ENCODE measurements around the gene HSD17B2. TPM values are rescaled to one million over a fixed set of nuclear protein-coding genes. Genes with fewer than 3 reads are reported as not detected.

HSD17B2 gene
- total and polyA plus RNA-seq, 2 donors (not counting 1 experiment from before 2014, with no cell fraction given) = 0.33 to 1.6 TPM

DNA sequence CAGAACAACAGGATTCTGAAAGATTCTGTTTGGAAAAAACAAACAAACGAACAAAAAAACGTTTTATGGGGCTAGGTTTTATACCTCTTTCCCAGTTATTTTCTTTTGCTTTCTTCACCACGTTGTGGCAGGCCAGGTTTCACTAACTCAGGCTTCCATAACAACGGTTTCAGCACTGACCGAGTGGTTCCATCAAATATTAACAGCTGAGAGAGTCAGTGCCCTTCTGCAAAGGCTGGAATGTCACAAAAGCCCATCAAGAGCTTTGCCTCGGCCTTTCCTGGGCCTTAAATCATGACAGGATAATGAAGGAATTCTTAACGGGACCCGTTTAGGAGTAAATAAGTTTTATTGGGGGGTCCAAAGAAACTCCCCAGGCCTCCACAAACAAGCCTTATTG, 100.8 kb downstream of the HSD17B2 start:
- Histone ChIP-seq H3K4me2 (ENCODE audit: extremely low read depth, insufficient read depth, low read length) (no peak overlapping the region), H3K27me3 (ENCODE audit: control insufficient read depth, insufficient read depth, low read length) (no peaks in the 10 kb centered on the region), H3K4me1 (ENCODE audit: control insufficient read depth, extremely low read depth, insufficient read depth, low read length) (no peaks in the 10 kb centered on the region), H3K4me3 (replicated peaks in 1 of 4; ENCODE audit: control extremely low read depth in 1 of 4, insufficient read depth in 1 of 4, low read depth in 3 of 4, low read length in 4 of 4) (no peak overlapping the region), H3K79me2 (ENCODE audit: control insufficient read depth, insufficient read depth, low read length) (no peaks in the 10 kb centered on the region), H3K27ac (ENCODE audit: insufficient read depth, low read length) (no peak overlapping the region), H4K20me1 (ENCODE audit: control insufficient read depth, extremely low read depth, insufficient read depth, low read length) (no peaks in the 10 kb centered on the region), H3K9ac (ENCODE audit: insufficient read depth, low read length) (no peak overlapping the region), H3K36me3 (ENCODE audit: control insufficient read depth, insufficient read depth, low read length) (no peaks in the 10 kb centered on the region), H3K9me3 (ENCODE audit: control insufficient read depth, insufficient read depth, low read depth, low read length) (no peaks in the 10 kb centered on the region), H2AFZ (ENCODE audit: low read length) (no peak overlapping the region)
- TF ChIP-seq, protein P1, sequence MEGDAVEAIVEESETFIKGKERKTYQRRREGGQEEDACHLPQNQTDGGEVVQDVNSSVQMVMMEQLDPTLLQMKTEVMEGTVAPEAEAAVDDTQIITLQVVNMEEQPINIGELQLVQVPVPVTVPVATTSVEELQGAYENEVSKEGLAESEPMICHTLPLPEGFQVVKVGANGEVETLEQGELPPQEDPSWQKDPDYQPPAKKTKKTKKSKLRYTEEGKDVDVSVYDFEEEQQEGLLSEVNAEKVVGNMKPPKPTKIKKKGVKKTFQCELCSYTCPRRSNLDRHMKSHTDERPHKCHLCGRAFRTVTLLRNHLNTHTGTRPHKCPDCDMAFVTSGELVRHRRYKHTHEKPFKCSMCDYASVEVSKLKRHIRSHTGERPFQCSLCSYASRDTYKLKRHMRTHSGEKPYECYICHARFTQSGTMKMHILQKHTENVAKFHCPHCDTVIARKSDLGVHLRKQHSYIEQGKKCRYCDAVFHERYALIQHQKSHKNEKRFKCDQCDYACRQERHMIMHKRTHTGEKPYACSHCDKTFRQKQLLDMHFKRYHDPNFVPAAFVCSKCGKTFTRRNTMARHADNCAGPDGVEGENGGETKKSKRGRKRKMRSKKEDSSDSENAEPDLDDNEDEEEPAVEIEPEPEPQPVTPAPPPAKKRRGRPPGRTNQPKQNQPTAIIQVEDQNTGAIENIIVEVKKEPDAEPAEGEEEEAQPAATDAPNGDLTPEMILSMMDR (conservative IDR thresholded peaks at IDR 0.05 in 1 of 2, IDR thresholded peaks at IDR 0.05 in 1 of 2; ENCODE audit: low read depth in 1 of 2, low read length in 2 of 2) = no peak
- TF ChIP-seq EZH2 (IDR thresholded peaks at IDR 0.05; ENCODE audit: low read length, missing control alignments) = no peak
- no peak for DNase-seq (ENCODE audit: low read depth in 2 of 2)

DNA sequence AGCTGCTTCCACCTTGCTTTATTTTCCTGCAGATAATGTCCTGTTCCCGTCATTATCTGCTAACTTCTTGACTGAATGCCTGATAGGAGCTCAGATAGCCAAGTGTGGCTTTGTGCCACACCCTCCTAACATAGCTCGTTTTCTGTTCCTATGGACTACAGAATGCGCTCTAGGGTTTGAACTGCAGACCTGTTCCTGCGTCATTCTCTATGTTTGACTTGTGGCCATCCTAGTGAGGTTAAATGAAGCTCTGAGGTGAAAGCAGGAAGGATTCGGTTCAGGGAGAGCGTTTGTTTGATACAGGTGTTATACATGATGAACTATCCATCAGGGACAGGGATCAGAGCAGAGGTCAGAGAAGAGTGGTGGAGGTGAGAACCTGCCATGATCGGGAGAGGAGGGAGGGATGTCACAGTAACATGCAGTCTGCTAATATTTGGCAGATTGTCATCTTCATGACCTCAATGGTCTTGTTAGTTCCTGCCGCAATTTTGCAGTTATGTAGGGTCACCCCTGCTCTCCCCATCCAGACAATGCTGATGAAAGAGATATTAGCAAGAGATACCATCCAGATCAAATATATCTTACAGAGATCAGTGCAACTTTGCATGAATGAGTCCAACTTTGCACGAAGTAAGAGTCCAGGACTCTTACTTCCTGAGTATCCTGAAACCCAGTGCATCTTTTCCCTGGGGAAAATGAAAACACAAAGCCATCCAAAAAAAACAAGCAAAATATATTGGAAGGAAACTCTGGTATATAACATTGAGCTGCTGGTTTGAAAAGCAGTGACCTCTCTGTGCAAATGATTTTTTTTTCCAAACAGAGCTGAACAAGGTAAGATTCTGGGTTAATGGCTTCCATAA, 102.1 kb downstream of the HSD17B2 start:
- peak in 1 of 2 donors; percentile 37 for DNase-seq (ENCODE audit: low read depth in 2 of 2)
- no peak overlapping the region for H3K27ac ChIP-seq (ENCODE audit: insufficient read depth, low read length)
- no peak overlapping the region for H3K9ac ChIP-seq (ENCODE audit: insufficient read depth, low read length)
- H3K4me1 ChIP-seq (ENCODE audit: control insufficient read depth, extremely low read depth, insufficient read depth, low read length) = no peaks in the 10 kb centered on the region
- no peaks in the 10 kb centered on the region for H3K36me3 ChIP-seq (ENCODE audit: control insufficient read depth, insufficient read depth, low read length)
- H3K4me3 ChIP-seq (replicated peaks in 1 of 4; ENCODE audit: control extremely low read depth in 1 of 4, insufficient read depth in 1 of 4, low read depth in 3 of 4, low read length in 4 of 4) = no peak overlapping the region
- H2AFZ ChIP-seq (ENCODE audit: low read length) = no peak overlapping the region
- H3K9me3 ChIP-seq (ENCODE audit: control insufficient read depth, insufficient read depth, low read depth, low read length) = no peaks in the 10 kb centered on the region
- no peaks in the 10 kb centered on the region for H3K27me3 ChIP-seq (ENCODE audit: control insufficient read depth, insufficient read depth, low read length)
- no peak overlapping the region for H3K4me2 ChIP-seq (ENCODE audit: extremely low read depth, insufficient read depth, low read length)
- no peaks in the 10 kb centered on the region for H3K79me2 ChIP-seq (ENCODE audit: control insufficient read depth, insufficient read depth, low read length)
- no peaks in the 10 kb centered on the region for H4K20me1 ChIP-seq (ENCODE audit: control insufficient read depth, extremely low read depth, insufficient read depth, low read length)
- no peak for TF ChIP-seq EZH2 (IDR thresholded peaks at IDR 0.05; ENCODE audit: low read length, missing control alignments)
- TF ChIP-seq, protein P1 (conservative IDR thresholded peaks at IDR 0.05 in 1 of 2, IDR thresholded peaks at IDR 0.05 in 1 of 2; ENCODE audit: low read depth in 1 of 2, low read length in 2 of 2) = no peak

DNA sequence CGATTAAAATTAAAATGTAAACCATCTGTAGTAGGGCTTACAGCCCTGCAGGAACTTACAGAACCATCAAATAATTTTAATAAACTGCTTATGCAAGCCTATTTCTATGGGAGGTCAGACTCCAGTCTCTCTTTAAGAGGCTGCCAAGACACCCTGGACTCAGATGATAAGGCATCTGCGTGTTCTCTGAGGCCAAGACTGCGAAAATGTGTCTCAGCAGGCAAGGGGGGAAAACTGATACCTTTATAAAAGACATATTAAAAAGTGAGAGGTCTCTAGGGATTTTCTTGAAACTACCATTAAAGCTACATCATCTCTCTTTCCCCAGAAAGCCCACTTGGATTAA, 102.7 kb downstream of the HSD17B2 start:
- H3K27me3 ChIP-seq (ENCODE audit: control insufficient read depth, insufficient read depth, low read length) = no peaks in the 10 kb centered on the region
- H3K4me3 ChIP-seq (replicated peaks in 1 of 4; ENCODE audit: control extremely low read depth in 1 of 4, insufficient read depth in 1 of 4, low read depth in 3 of 4, low read length in 4 of 4) = no peak overlapping the region
- no peak overlapping the region for H3K27ac ChIP-seq (ENCODE audit: insufficient read depth, low read length)
- no peak overlapping the region for H3K4me2 ChIP-seq (ENCODE audit: extremely low read depth, insufficient read depth, low read length)
- no peaks in the 10 kb centered on the region for H3K4me1 ChIP-seq (ENCODE audit: control insufficient read depth, extremely low read depth, insufficient read depth, low read length)
- no peak overlapping the region for H3K9ac ChIP-seq (ENCODE audit: insufficient read depth, low read length)
- H4K20me1 ChIP-seq (ENCODE audit: control insufficient read depth, extremely low read depth, insufficient read depth, low read length) = no peaks in the 10 kb centered on the region
- DNase-seq (ENCODE audit: low read depth in 2 of 2) = no peak
- no peak for TF ChIP-seq EZH2 (IDR thresholded peaks at IDR 0.05; ENCODE audit: low read length, missing control alignments)
- TF ChIP-seq, protein P1 (conservative IDR thresholded peaks at IDR 0.05 in 1 of 2, IDR thresholded peaks at IDR 0.05 in 1 of 2; ENCODE audit: low read depth in 1 of 2, low read length in 2 of 2) = no peak
- H3K36me3 ChIP-seq (ENCODE audit: control insufficient read depth, insufficient read depth, low read length) = no peaks in the 10 kb centered on the region
- no peaks in the 10 kb centered on the region for H3K79me2 ChIP-seq (ENCODE audit: control insufficient read depth, insufficient read depth, low read length)
- no peaks in the 10 kb centered on the region for H3K9me3 ChIP-seq (ENCODE audit: control insufficient read depth, insufficient read depth, low read depth, low read length)
- no peak overlapping the region for H2AFZ ChIP-seq (ENCODE audit: low read length)
